K562 (cell line): ENCODE measurements around the gene SHMT1. TPM values are rescaled to one million over a fixed set of nuclear protein-coding genes. Genes with fewer than 3 reads are reported as not detected.
A peak's percentile ranks its signal among the peaks of the same experiment; 100 is the strongest.

Experiments used
- ARID1B ChIP-seq: fragments of 450-650 bp; IDR thresholded peaks from 2 replicates; pipeline ENCODE4 v1.6.1; 2016; ENCODE audit warnings: antibody characterized with exemption, mild to moderate bottlenecking, inconsistent platforms
- CBX3 ChIP-seq, 2 experiments: IDR thresholded peaks; 1 replicate in 1 of 2; 2 replicates in 1 of 2; pipeline ENCODE4 v1.6.1; 2012; ENCODE audit warnings: inconsistent platforms in 2 of 2, low read length in 2 of 2, borderline replicate concordance in 1 of 2, control low read depth in 1 of 2
- CHCHD3 ChIP-seq: fragments of 250-450 bp; sonication (Bioruptor Pico); IDR thresholded peaks from 2 replicates; pipeline ENCODE4 v2.1.2; 2022; ENCODE audit warnings: mild to moderate bottlenecking
- EGR1 ChIP-seq: fragments of 450-650 bp; conservative IDR thresholded peaks from 2 replicates; pipeline ENCODE4 v1.6.1; 2017; ENCODE audit warnings: mild to moderate bottlenecking
- FOXJ3 ChIP-seq: sonication (generic); formaldehyde crosslinking; IDR thresholded peaks from 2 replicates; pipeline ENCODE4 v1.4.0; 2020; ENCODE audit warnings: mild to moderate bottlenecking, missing genetic modification reagents
- HMGN3 ChIP-seq: IDR thresholded peaks from 2 replicates; pipeline ENCODE4 v1.6.1; 2011; ENCODE audit warnings: borderline replicate concordance, low read depth, mild to moderate bottlenecking, mixed read lengths, low read length; ENCODE audit not compliant: insufficient read length; ENCODE audit errors: extremely low read depth
- HNRNPLL ChIP-seq: fragments of 200-400 bp; formaldehyde crosslinking; IDR thresholded peaks from 2 replicates; pipeline ENCODE4 v1.6.1; 2017; ENCODE audit warnings: low read length, low read depth, mild to moderate bottlenecking; ENCODE audit not compliant: poor library complexity, severe bottlenecking
- ILK ChIP-seq: fragments of 450-650 bp; IDR thresholded peaks from 2 replicates; pipeline ENCODE4 v1.6.1; 2016; ENCODE audit warnings: missing genetic modification characterization, low read depth, mild to moderate bottlenecking, missing compliant biosample characterization, moderate library complexity, borderline replicate concordance
- MEIS2 ChIP-seq: fragments of 450-650 bp; IDR thresholded peaks from 2 replicates; pipeline ENCODE4 v1.6.1; 2014; ENCODE audit warnings: mild to moderate bottlenecking; ENCODE audit not compliant: partially characterized antibody
- PHF21A ChIP-seq: fragments of 450-650 bp; IDR thresholded peaks from 2 replicates; pipeline ENCODE4 v1.6.1; 2017; ENCODE audit warnings: low read depth, borderline replicate concordance
- POLR2A ChIP-seq: fragments of 450-650 bp; conservative IDR thresholded peaks from 2 replicates; pipeline ENCODE4 v1.6.1; 2016
- RNF2 ChIP-seq: sonication (generic); IDR thresholded peaks from 2 replicates; pipeline ENCODE4 v1.6.1; 2016
- ZNF830 ChIP-seq: fragments of 250-450 bp; sonication (Bioruptor Pico); IDR thresholded peaks from 2 replicates; pipeline ENCODE4 v1.5.0; 2021; ENCODE audit warnings: mild to moderate bottlenecking
- polyA plus RNA-seq, 8 experiments: library from polyadenylated mRNA; depleted of rRNA in 4 of 8; stranded (reverse) in 5 of 8; unstranded in 3 of 8; fragments of >200 nt; fragmentation: Nextera tagmentation in 2 of 8; fragmentation: Illumina TruSeq in 1 of 8; extraction: Ambion mirVana in 2 of 8; extraction: Trizol in 1 of 8; gene quantifications; 2 replicates each; pipeline versions ENCODE4 v1.2.1 to v1.2.3, GENCODE V29; 2011 to 2014; ENCODE audit warnings: inconsistent platforms in 1 of 8, missing spikeins in 1 of 8
- total RNA-seq, 7 experiments: library from RNA; depleted of rRNA in 6 of 7; stranded (reverse); fragments of >200 nt in 6 of 7; fragmentation: Illumina TruSeq in 2 of 7; extraction: Trizol in 2 of 7; gene quantifications; 2 replicates each; pipeline versions ENCODE4 v1.2.1 to v1.2.3, GENCODE V29; 2011 to 2021; ENCODE audit warnings: low replicate concordance in 1 of 7
- TF ChIP-seq, protein P1 (sequence below): sonication (generic); formaldehyde crosslinking; IDR thresholded peaks from 2 replicates; pipeline ENCODE4 v1.9.0; 2022; ENCODE audit warnings: mild to moderate bottlenecking, missing genetic modification reagents
- TF ChIP-seq, protein P2 (sequence below): fragments of 250-450 bp; sonication (Bioruptor Pico); IDR thresholded peaks from 2 replicates; pipeline ENCODE4 v1.4.0; 2020; ENCODE audit warnings: mild to moderate bottlenecking, moderate library complexity
- TF ChIP-seq, protein P3 (sequence below): sonication (generic); formaldehyde crosslinking; IDR thresholded peaks from 2 replicates; pipeline ENCODE4 v1.8.0; 2022; ENCODE audit warnings: missing genetic modification reagents, mild to moderate bottlenecking, moderate library complexity, borderline replicate concordance
- TF ChIP-seq, protein P4 (sequence below): fragments of 450-650 bp; conservative IDR thresholded peaks from 2 replicates; pipeline ENCODE4 v1.6.1; 2016; ENCODE audit warnings: missing genetic modification characterization, low read depth, mild to moderate bottlenecking, missing compliant biosample characterization, moderate library complexity

Gene SHMT1
- total and polyA plus RNA-seq, 9 of the 15 experiments (the other 6 are each of a cell fraction or from before 2014, with no cell fraction given), result 3.3 to 31.2 (median 23.3) TPM

DNA sequence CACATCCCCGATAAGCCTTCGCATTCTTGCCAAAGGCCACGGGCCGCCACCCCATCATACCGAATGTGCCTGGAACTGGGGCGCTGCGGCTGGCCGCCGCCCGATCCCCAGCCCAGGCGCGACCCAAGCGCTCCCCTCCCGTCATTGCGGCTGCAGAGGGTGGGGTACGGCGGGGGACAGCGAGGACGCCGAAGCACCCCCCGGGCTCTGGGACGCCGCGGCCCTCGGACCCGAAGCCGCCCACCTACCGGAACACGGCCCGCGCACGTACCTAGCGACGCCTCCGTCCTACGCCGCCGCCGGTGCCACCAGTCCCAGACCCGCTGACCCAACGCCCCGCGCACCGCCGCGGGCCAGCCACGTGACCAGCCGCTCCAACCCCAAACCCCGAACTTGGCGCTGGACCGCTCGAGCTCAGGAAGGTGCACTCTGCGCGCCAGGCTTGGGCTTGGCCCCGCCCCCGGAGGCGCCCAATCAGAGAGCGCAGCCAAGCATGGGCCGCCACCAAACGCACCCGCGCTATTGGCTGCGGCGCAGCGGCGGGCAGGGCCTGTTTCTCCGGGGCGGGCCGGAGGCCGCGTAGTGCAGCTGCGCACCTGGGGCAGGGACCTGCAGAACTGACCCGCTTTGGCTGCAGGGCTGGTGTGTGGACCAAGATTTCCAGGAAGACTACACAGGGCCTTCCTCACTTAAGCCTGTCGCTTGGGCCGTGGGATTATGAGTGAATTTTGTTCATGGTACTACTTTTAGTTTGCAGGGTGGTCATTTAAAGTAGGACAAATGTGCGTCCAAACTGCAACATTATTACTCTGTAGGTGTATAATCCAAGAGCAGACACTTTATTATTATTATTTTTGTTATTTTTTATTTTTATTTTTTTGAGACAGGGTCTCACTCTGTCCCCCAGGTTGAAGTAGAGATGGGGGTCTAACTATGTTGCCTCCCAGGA is at the start of gene SHMT1 (continued):
- TF ChIP-seq, protein P1, sequence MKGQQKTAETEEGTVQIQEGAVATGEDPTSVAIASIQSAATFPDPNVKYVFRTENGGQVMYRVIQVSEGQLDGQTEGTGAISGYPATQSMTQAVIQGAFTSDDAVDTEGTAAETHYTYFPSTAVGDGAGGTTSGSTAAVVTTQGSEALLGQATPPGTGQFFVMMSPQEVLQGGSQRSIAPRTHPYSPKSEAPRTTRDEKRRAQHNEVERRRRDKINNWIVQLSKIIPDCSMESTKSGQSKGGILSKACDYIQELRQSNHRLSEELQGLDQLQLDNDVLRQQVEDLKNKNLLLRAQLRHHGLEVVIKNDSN (CRISPR knock-in tag), result peak; percentile 95
- TF ChIP-seq CHCHD3 (CRISPR knock-in tag), result no peak
- peak; percentile 32 for TF ChIP-seq HMGN3
- no peak for TF ChIP-seq RNF2
- TF ChIP-seq, protein P2, sequence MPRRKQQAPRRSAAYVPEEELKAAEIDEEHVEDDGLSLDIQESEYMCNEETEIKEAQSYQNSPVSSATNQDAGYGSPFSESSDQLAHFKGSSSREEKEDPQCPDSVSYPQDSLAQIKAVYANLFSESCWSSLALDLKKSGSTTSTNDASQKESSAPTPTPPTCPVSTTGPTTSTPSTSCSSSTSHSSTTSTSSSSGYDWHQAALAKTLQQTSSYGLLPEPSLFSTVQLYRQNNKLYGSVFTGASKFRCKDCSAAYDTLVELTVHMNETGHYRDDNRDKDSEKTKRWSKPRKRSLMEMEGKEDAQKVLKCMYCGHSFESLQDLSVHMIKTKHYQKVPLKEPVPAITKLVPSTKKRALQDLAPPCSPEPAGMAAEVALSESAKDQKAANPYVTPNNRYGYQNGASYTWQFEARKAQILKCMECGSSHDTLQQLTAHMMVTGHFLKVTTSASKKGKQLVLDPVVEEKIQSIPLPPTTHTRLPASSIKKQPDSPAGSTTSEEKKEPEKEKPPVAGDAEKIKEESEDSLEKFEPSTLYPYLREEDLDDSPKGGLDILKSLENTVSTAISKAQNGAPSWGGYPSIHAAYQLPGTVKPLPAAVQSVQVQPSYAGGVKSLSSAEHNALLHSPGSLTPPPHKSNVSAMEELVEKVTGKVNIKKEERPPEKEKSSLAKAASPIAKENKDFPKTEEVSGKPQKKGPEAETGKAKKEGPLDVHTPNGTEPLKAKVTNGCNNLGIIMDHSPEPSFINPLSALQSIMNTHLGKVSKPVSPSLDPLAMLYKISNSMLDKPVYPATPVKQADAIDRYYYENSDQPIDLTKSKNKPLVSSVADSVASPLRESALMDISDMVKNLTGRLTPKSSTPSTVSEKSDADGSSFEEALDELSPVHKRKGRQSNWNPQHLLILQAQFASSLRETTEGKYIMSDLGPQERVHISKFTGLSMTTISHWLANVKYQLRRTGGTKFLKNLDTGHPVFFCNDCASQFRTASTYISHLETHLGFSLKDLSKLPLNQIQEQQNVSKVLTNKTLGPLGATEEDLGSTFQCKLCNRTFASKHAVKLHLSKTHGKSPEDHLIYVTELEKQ (CRISPR knock-in tag), result no peak
- TF ChIP-seq, protein P3, sequence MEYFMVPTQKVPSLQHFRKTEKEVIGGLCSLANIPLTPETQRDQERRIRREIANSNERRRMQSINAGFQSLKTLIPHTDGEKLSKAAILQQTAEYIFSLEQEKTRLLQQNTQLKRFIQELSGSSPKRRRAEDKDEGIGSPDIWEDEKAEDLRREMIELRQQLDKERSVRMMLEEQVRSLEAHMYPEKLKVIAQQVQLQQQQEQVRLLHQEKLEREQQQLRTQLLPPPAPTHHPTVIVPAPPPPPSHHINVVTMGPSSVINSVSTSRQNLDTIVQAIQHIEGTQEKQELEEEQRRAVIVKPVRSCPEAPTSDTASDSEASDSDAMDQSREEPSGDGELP, result peak; percentile 76; the same call in 1 of the 2 replicates
- peak; percentile 69 for TF ChIP-seq POLR2A
- no peak for TF ChIP-seq CBX3 (IDR thresholded peaks at IDR 0.05; ENCODE audit: borderline replicate concordance in 1 of 2, low read length in 2 of 2)
- no peak for TF ChIP-seq ZNF830
- no peak for TF ChIP-seq FOXJ3 (CRISPR knock-in tag)
- TF ChIP-seq ILK (tag), result no peak
- peak; percentile 98 for TF ChIP-seq HNRNPLL
- TF ChIP-seq PHF21A, result no peak
- TF ChIP-seq, protein P4, sequence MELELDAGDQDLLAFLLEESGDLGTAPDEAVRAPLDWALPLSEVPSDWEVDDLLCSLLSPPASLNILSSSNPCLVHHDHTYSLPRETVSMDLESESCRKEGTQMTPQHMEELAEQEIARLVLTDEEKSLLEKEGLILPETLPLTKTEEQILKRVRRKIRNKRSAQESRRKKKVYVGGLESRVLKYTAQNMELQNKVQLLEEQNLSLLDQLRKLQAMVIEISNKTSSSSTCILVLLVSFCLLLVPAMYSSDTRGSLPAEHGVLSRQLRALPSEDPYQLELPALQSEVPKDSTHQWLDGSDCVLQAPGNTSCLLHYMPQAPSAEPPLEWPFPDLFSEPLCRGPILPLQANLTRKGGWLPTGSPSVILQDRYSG (tag), result no peak
- no peak for TF ChIP-seq ARID1B
- peak; percentile 36 for TF ChIP-seq MEIS2
- peak; percentile 49 for TF ChIP-seq EGR1
